ENCODE measurements around the gene TRIM17.

Gene TRIM17

DNA sequence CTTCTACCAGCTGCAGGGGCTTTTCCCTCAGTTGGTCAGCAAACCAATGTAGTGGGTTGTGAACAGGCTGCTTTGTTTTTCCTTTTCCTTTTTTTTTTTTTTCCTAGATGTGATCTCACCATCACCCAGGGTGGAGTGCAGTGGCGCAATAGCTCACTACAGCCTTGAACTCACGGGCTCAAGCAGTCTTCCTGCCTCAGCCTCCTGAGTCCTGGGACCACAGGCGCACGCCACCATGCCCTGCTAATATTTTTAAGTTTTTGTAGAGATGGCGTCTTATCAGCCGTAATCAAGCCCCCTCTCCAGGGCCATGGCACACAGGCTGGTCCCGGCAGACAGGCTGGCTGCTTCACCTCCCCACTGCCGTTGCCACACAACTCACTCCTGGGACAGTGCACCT is 6.6 kb downstream of the TRIM17 start:
- Histone ChIP-seq H3K9ac (ENCODE audit: low read depth in 1 of 2, low read length in 2 of 2) (no peak overlapping the region), H3K4me1 (ENCODE audit: control insufficient read depth in 1 of 2, insufficient read depth in 2 of 2, low read length in 2 of 2) (peaks cover 17 to 22% of the 10 kb centered on the region in 2 donors), H3K4me3 (ENCODE audit: low read depth in 1 of 2, low read length in 2 of 2) (no peak overlapping the region), H3K36me3 (ENCODE audit: control insufficient read depth in 1 of 2, insufficient read depth in 2 of 2, low read length in 2 of 2) (peaks cover 0 to 3% of the 10 kb centered on the region in 2 donors), H3K27ac (ENCODE audit: low read depth, low read length) (no peak overlapping the region), H3K27me3 (ENCODE audit: control insufficient read depth in 1 of 2, insufficient read depth in 2 of 2, low read length in 2 of 2) (peaks cover under 1 to 2% of the 10 kb centered on the region in 2 donors), H3K9me3 (ENCODE audit: control insufficient read depth in 1 of 2, low read length in 2 of 2) (no peaks in the 10 kb centered on the region)

DNA sequence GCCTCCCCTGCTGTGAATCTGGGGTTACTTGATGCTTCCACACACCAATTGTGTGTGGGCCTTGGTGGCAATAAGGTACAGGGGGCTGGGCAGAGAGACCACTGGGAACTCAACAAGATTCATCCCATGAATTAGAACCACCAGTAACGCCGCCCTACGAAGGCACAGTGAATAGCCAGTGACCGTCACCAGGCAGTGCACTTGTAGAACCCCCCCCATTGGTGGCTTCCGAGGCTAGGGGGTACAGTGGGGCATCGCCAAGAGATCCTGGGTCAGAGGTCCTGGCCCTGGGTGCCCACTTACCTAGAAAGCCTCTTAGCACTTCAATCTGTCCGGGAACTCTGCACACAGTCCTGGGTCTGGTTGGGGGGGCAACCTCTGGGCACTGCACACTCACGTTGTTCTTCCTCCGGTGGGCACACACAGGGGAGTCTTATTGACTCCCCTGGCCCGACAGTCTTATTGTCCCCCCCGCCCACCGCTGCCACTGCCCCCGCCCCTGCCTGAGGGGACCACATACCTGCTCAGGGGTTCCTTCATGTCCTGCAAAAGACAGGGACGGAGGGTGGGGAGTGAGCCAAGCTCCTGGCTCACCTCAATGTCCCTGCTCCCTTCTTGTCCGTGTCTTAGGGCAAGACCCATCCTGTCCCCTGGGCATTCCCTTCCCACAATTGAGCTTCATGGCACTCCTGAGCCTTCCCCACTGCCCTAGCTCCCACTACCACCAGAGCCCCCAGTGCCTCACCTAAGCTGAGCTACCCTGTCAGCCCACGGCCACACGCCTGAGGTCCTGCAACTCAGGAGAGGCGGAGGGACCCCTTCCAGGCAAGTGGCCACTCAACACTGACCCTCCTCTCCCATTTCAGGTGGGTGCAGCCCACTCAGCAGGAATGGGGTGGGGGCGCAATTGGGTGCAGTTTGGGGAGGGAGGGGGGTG is 7.5 kb downstream of the TRIM17 start:
- H3K36me3 ChIP-seq (ENCODE audit: control insufficient read depth in 1 of 2, insufficient read depth in 2 of 2, low read length in 2 of 2): peaks cover 0 to 3% of the 10 kb centered on the region in 2 donors
- H3K9ac ChIP-seq (ENCODE audit: low read depth in 1 of 2, low read length in 2 of 2): no peak overlapping the region
- H3K27me3 ChIP-seq (ENCODE audit: control insufficient read depth in 1 of 2, insufficient read depth in 2 of 2, low read length in 2 of 2): no peaks in the 10 kb centered on the region
- no peak overlapping the region for H3K4me3 ChIP-seq (ENCODE audit: low read depth in 1 of 2, low read length in 2 of 2)
- H3K4me1 ChIP-seq (ENCODE audit: control insufficient read depth in 1 of 2, insufficient read depth in 2 of 2, low read length in 2 of 2): peaks cover 26 to 30% of the 10 kb centered on the region in 2 donors
- H3K27ac ChIP-seq (ENCODE audit: low read depth, low read length): no peak overlapping the region
- no peaks in the 10 kb centered on the region for H3K9me3 ChIP-seq (ENCODE audit: control insufficient read depth in 1 of 2, low read length in 2 of 2)

DNA sequence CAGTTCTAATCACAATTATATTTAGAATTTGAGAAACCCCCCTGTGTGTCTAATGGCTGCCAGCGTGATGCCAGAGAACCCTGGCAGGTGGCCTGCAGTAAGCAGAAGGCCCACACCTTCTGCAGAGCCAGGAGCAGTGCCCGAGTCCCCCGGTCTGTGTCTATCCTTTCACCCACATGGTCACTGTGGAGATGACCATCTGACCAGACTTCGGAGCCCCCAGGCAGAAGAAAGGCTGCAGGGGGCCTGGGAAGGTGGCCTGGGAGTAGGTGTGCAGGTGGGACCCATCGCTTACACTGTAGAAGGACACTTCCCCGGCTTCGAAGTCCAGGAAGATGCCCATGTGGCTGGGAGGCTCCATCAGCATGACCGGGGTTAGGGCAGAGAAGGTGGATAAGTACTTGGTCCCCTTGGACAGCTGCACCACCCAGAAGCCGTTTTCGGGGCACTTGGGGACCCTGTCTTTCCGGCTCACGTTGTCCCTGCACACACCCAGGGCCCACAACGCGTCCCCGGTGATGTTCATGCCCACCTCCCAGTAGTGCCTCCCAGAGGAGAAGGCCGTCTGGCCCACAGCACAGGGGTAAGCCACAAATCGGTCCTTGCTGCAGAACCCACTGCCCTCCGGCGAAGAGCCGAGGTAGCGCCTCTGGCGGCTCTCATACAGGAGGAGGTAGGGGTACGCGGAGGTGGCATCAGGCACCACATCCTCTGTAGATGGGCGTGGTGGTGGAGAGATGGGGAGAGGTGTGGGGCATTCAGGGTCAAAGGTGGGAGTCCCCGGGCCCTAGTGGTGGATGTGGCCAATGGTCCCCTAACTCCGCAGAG is 8.4 kb downstream of the TRIM17 start:
- Histone ChIP-seq H3K4me3 (ENCODE audit: low read depth in 1 of 2, low read length in 2 of 2) (peak overlapping the region in 1 of 2 donors; percentile 98), H3K27ac (ENCODE audit: low read depth, low read length) (no peak overlapping the region), H3K9me3 (ENCODE audit: control insufficient read depth in 1 of 2, low read length in 2 of 2) (no peaks in the 10 kb centered on the region), H3K36me3 (ENCODE audit: control insufficient read depth in 1 of 2, insufficient read depth in 2 of 2, low read length in 2 of 2) (peaks cover 3% of the 10 kb centered on the region in 2 donors), H3K27me3 (ENCODE audit: control insufficient read depth in 1 of 2, insufficient read depth in 2 of 2, low read length in 2 of 2) (no peaks in the 10 kb centered on the region), H3K9ac (ENCODE audit: low read depth in 1 of 2, low read length in 2 of 2) (peak overlapping the region in 1 of 2 donors; percentile 72), H3K4me1 (ENCODE audit: control insufficient read depth in 1 of 2, insufficient read depth in 2 of 2, low read length in 2 of 2) (peaks cover 33 to 35% of the 10 kb centered on the region in 2 donors)

GRCh38 chr1:228407106-228408040 is 9.3 kb downstream of the TRIM17 start:
- peak overlapping the region; percentile 72 to 87 for H3K9ac ChIP-seq (ENCODE audit: low read depth in 1 of 2, low read length in 2 of 2)
- peak overlapping the region; percentile 82 to 98 for H3K4me3 ChIP-seq (ENCODE audit: low read depth in 1 of 2, low read length in 2 of 2)
- peak overlapping the region; percentile 58 for H3K27ac ChIP-seq (ENCODE audit: low read depth, low read length)
- no peaks in the 10 kb centered on the region for H3K27me3 ChIP-seq (ENCODE audit: control insufficient read depth in 1 of 2, insufficient read depth in 2 of 2, low read length in 2 of 2)
- H3K9me3 ChIP-seq (ENCODE audit: control insufficient read depth in 1 of 2, low read length in 2 of 2): no peaks in the 10 kb centered on the region
- peaks cover 3 to 10% of the 10 kb centered on the region in 2 donors for H3K36me3 ChIP-seq (ENCODE audit: control insufficient read depth in 1 of 2, insufficient read depth in 2 of 2, low read length in 2 of 2)
- H3K4me1 ChIP-seq (ENCODE audit: control insufficient read depth in 1 of 2, insufficient read depth in 2 of 2, low read length in 2 of 2): peaks cover 35 to 37% of the 10 kb centered on the region in 2 donors

GRCh38 chr1:228405979-228406228 is 10.8 kb downstream of the TRIM17 start:
- Histone ChIP-seq H3K4me3 (ENCODE audit: low read depth in 1 of 2, low read length in 2 of 2) (peak overlapping the region; percentile 86), H3K36me3 (ENCODE audit: control insufficient read depth in 1 of 2, insufficient read depth in 2 of 2, low read length in 2 of 2) (peaks cover 7 to 19% of the 10 kb centered on the region in 2 donors), H3K4me1 (ENCODE audit: control insufficient read depth in 1 of 2, insufficient read depth in 2 of 2, low read length in 2 of 2) (peaks cover 35 to 37% of the 10 kb centered on the region in 2 donors), H3K9me3 (ENCODE audit: control insufficient read depth in 1 of 2, low read length in 2 of 2) (no peaks in the 10 kb centered on the region), H3K27ac (ENCODE audit: low read depth, low read length) (peak overlapping the region; percentile 73), H3K9ac (ENCODE audit: low read depth in 1 of 2, low read length in 2 of 2) (peak overlapping the region; percentile 85), H3K27me3 (ENCODE audit: control insufficient read depth in 1 of 2, insufficient read depth in 2 of 2, low read length in 2 of 2) (no peaks in the 10 kb centered on the region)

DNA sequence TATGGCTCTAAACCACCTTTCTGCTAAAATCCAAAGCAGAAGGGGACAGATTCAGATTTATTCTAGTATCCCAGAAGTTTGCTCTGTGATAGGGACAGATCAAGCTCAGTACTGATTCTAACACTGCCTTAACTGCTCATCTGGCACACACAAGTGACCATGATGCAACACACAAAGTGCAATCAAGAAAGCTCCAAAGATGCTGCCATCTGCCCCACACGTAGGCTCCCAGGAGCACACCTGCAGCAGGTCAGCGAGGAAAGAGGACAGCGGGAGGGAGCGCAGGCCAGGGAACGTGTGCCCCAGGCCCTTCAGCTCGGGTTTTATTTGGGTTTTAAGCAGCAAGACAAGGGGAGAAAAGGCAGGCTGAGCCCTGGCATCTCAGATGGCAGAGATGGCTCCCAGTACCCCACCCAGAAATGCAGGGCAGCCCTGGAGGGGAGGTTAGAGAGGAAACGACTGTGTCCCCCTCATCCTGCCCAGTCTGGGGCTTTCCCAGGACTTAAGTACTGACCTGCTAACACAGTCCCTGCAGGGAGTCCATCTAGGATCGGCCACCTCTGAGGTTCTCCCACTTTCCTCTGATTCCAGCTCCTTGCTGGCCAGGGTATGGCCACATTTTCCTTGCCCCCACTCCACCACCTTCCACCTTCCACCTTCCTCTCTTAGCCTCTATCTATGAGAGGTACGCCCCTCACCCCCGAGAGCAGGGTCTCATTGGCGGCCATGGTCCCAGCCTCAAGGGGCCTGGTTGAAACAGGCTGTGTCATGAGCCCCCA is 11.3 kb downstream of the TRIM17 start:
- peak overlapping the region; percentile 86 for H3K4me3 ChIP-seq (ENCODE audit: low read depth in 1 of 2, low read length in 2 of 2)
- no peak overlapping the region for H3K27ac ChIP-seq (ENCODE audit: low read depth, low read length)
- peak overlapping the region; percentile 76 to 85 for H3K9ac ChIP-seq (ENCODE audit: low read depth in 1 of 2, low read length in 2 of 2)
- no peaks in the 10 kb centered on the region for H3K27me3 ChIP-seq (ENCODE audit: control insufficient read depth in 1 of 2, insufficient read depth in 2 of 2, low read length in 2 of 2)
- no peaks in the 10 kb centered on the region for H3K9me3 ChIP-seq (ENCODE audit: control insufficient read depth in 1 of 2, low read length in 2 of 2)
- H3K4me1 ChIP-seq (ENCODE audit: control insufficient read depth in 1 of 2, insufficient read depth in 2 of 2, low read length in 2 of 2): peaks cover 35 to 37% of the 10 kb centered on the region in 2 donors
- peaks cover 9 to 24% of the 10 kb centered on the region in 2 donors for H3K36me3 ChIP-seq (ENCODE audit: control insufficient read depth in 1 of 2, insufficient read depth in 2 of 2, low read length in 2 of 2)

DNA sequence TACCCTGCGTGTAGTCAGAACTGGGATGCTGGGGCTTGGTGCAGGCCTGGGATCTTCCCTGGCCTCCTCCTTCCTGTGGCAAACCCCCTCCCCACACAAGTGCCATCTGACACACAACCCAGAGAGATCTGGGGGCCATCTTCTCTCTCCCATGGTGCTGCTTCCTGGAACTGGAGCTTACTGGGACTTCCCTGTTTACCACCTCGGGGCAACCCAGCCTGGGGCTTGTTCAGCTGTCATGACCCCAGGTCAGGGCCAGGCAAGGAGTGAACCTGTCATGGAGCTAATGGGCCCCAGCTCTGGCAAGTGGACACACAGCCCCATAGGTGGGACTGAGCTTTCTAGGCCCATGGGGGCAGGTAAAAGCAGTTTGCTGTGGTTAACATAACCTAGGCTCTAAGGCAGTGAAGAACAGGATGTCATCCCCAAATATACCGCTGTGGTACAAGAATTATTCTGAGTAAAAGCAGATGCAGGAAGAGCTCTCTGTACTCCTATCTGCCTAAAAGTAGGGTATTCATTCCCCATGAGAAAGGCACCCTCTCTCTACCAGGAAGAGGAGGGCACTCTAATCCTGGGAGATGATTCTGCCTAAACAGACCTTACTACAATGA is 12.4 kb downstream of the TRIM17 start:
- Histone ChIP-seq H3K4me3 (ENCODE audit: low read depth in 1 of 2, low read length in 2 of 2) (peak overlapping the region in 1 of 2 donors; percentile 86), H3K27me3 (ENCODE audit: control insufficient read depth in 1 of 2, insufficient read depth in 2 of 2, low read length in 2 of 2) (no peaks in the 10 kb centered on the region), H3K4me1 (ENCODE audit: control insufficient read depth in 1 of 2, insufficient read depth in 2 of 2, low read length in 2 of 2) (peaks cover 35 to 37% of the 10 kb centered on the region in 2 donors), H3K36me3 (ENCODE audit: control insufficient read depth in 1 of 2, insufficient read depth in 2 of 2, low read length in 2 of 2) (peaks cover 11 to 33% of the 10 kb centered on the region in 2 donors), H3K9me3 (ENCODE audit: control insufficient read depth in 1 of 2, low read length in 2 of 2) (no peaks in the 10 kb centered on the region), H3K27ac (ENCODE audit: low read depth, low read length) (no peak overlapping the region), H3K9ac (ENCODE audit: low read depth in 1 of 2, low read length in 2 of 2) (no peak overlapping the region)

- Histone ChIP-seq H3K27ac (ENCODE audit: low read depth, low read length) (no peak overlapping the region), H3K27me3 (ENCODE audit: control insufficient read depth in 1 of 2, insufficient read depth in 2 of 2, low read length in 2 of 2) (no peaks in the 10 kb centered on the region), H3K36me3 (ENCODE audit: control insufficient read depth in 1 of 2, insufficient read depth in 2 of 2, low read length in 2 of 2) (peaks cover 11 to 38% of the 10 kb centered on the region in 2 donors), H3K9ac (ENCODE audit: low read depth in 1 of 2, low read length in 2 of 2) (no peak overlapping the region), H3K4me3 (ENCODE audit: low read depth in 1 of 2, low read length in 2 of 2) (no peak overlapping the region), H3K9me3 (ENCODE audit: control insufficient read depth in 1 of 2, low read length in 2 of 2) (no peaks in the 10 kb centered on the region), H3K4me1 (ENCODE audit: control insufficient read depth in 1 of 2, insufficient read depth in 2 of 2, low read length in 2 of 2) (peaks cover 31 to 37% of the 10 kb centered on the region in 2 donors)
Observed at GRCh38 chr1:228403231-228403631, 13.4 kb downstream of the TRIM17 start.

GRCh38 chr1:228402641-228403025 is 14.0 kb downstream of the TRIM17 start:
- Histone ChIP-seq H3K27me3 (ENCODE audit: control insufficient read depth in 1 of 2, insufficient read depth in 2 of 2, low read length in 2 of 2) (no peaks in the 10 kb centered on the region), H3K9me3 (ENCODE audit: control insufficient read depth in 1 of 2, low read length in 2 of 2) (no peaks in the 10 kb centered on the region), H3K9ac (ENCODE audit: low read depth in 1 of 2, low read length in 2 of 2) (no peak overlapping the region), H3K4me3 (ENCODE audit: low read depth in 1 of 2, low read length in 2 of 2) (no peak overlapping the region), H3K27ac (ENCODE audit: low read depth, low read length) (no peak overlapping the region), H3K36me3 (ENCODE audit: control insufficient read depth in 1 of 2, insufficient read depth in 2 of 2, low read length in 2 of 2) (peaks cover 11 to 43% of the 10 kb centered on the region in 2 donors), H3K4me1 (ENCODE audit: control insufficient read depth in 1 of 2, insufficient read depth in 2 of 2, low read length in 2 of 2) (peaks cover 25 to 33% of the 10 kb centered on the region in 2 donors)

All from duodenal mucosa (tissue), 2 donors.